GM23248 (cell line): ENCODE data around the gene MACIR. TPM values are rescaled to one million over a fixed set of nuclear protein-coding genes. Genes with fewer than 3 reads are reported as not detected.

Experiments used
- DNase-seq: peaks from one replicate; pipeline ENCODE4 v3.0.0-alpha.2; 2015
- H2AFZ ChIP-seq: fragments of 200-600 bp; sonication (generic); 2 replicates; pipeline ENCODE4 v1.6.1; 2016; ENCODE audit warnings: antibody characterized with exemption
- H3F3A ChIP-seq: fragments of 200-600 bp; sonication (generic); 2 replicates; pipeline ENCODE4 v1.6.1; 2016; ENCODE audit warnings: mild to moderate bottlenecking, antibody characterized with exemption, mixed run types; ENCODE audit not compliant: insufficient read depth
- H3K27ac ChIP-seq: fragments of 200-600 bp; sonication (generic); 2 replicates; pipeline ENCODE4 v1.5.1; 2016; ENCODE audit warnings: mild to moderate bottlenecking
- H3K27me3 ChIP-seq: fragments of 200-600 bp; sonication (generic); replicated peaks from 2 replicates; pipeline ENCODE4 v1.6.1; 2016; ENCODE audit warnings: mild to moderate bottlenecking; ENCODE audit not compliant: insufficient read depth
- H3K36me3 ChIP-seq: fragments of 200-600 bp; sonication (generic); 2 replicates; pipeline ENCODE4 v1.6.1; 2016; ENCODE audit warnings: low read depth, mild to moderate bottlenecking
- H3K4me1 ChIP-seq: fragments of 200-600 bp; sonication (generic); 2 replicates; pipeline ENCODE4 v1.6.1; 2016; ENCODE audit warnings: mild to moderate bottlenecking; ENCODE audit not compliant: insufficient read depth
- H3K4me2 ChIP-seq: fragments of 200-600 bp; sonication (generic); one replicate; pipeline ENCODE4 v1.6.1; 2016; ENCODE audit warnings: mild to moderate bottlenecking; ENCODE audit not compliant: unreplicated experiment
- H3K4me3 ChIP-seq: fragments of 200-600 bp; sonication (generic); 2 replicates; pipeline ENCODE4 v1.5.1; 2016; ENCODE audit warnings: mild to moderate bottlenecking
- H3K79me2 ChIP-seq: fragments of 200-600 bp; sonication (generic); 2 replicates; pipeline ENCODE4 v1.6.1; 2016; ENCODE audit warnings: mild to moderate bottlenecking; ENCODE audit not compliant: insufficient read depth
- H3K9ac ChIP-seq: fragments of 200-600 bp; sonication (generic); 2 replicates; pipeline ENCODE4 v1.6.1; 2016; ENCODE audit warnings: mild to moderate bottlenecking
- H3K9me2 ChIP-seq: fragments of 200-600 bp; sonication (generic); 2 replicates; pipeline ENCODE4 v1.6.1; 2016; ENCODE audit warnings: mixed run types, mild to moderate bottlenecking, moderate library complexity; ENCODE audit not compliant: insufficient read depth
- H3K9me3 ChIP-seq: fragments of 200-600 bp; sonication (generic); one replicate; pipeline ENCODE4 v1.6.1; 2017; ENCODE audit warnings: low read depth
- H4K20me1 ChIP-seq: fragments of 200-600 bp; sonication (generic); 2 replicates; pipeline ENCODE4 v1.6.0; 2016; ENCODE audit not compliant: insufficient read depth
- EZH2 ChIP-seq: fragments of 200-600 bp; sonication (generic); IDR thresholded peaks from 2 replicates; pipeline ENCODE4 v1.6.1; 2018; ENCODE audit warnings: antibody characterized with exemption, mild to moderate bottlenecking; ENCODE audit not compliant: insufficient read depth, poor library complexity, severe bottlenecking
- EZH2phosphoT487 ChIP-seq: fragments of 200-600 bp; sonication (generic); IDR thresholded peaks from 2 replicates; pipeline ENCODE4 v1.6.1; 2018; ENCODE audit warnings: antibody characterized with exemption, moderate library complexity, mild to moderate bottlenecking, low read depth; ENCODE audit not compliant: insufficient read depth
- WGBS, 2 experiments: methylation state at CpG; one replicate each; pipeline ENCODE4 v1.1.6; 2015 to 2017; ENCODE audit warnings: low lambda C conversion rate in 2 of 2, low coverage in 1 of 2; ENCODE audit errors: missing lambda C conversion rate in 2 of 2; 5-methylcytosine and 5-hydroxymethylcytosine counted together
- in situ Hi-C: fragments of 300-500 bp; cut with MboI; formaldehyde crosslinking; loops from 2 replicates; pipeline ENCODE4 v1.15.0; 2020
- polyA plus RNA-seq: library from polyadenylated mRNA; unstranded; fragments of >200 nt; fragmentation: Nextera tagmentation; extraction: Ambion mirVana; gene quantifications from 2 replicates; pipeline ENCODE4 v1.2.1, GENCODE V29; 2016
- total RNA-seq: library from RNA; depleted of rRNA; stranded (reverse); fragments of >200 nt; shearing (Covaris generic); gene quantifications from 2 replicates; pipeline ENCODE4 v1.2.3, GENCODE V29; 2014

Gene MACIR
- total and polyA plus RNA-seq, 2 experiments from 2014 or later = 35.7 to 36.3 TPM

- Histone ChIP-seq H3K27me3 (no peaks in the 10 kb centered on the region), H3K4me2 (peak overlapping the region; percentile 85), H3K4me1 (peaks cover 33% of the 10 kb centered on the region), H3K9me3 (no peaks in the 10 kb centered on the region), H3K79me2 (peaks cover 95% of the 10 kb centered on the region), H3K36me3 (peaks cover 19% of the 10 kb centered on the region; the same call in 1 of the 2 replicates), H3K4me3 (peak overlapping the region; percentile 93), H2AFZ (no peak overlapping the region), H3K9ac (0 out of 2 replicates have a peak overlapping the region, but pooled peaks have one; percentile 12), H4K20me1 (peaks cover 22% of the 10 kb centered on the region), H3K9me2 (no peaks in the 10 kb centered on the region), H3K27ac (peak overlapping the region; percentile 46), H3F3A (peaks cover 32% of the 10 kb centered on the region)
- WGBS, 2 experiments = 48 to 71% methylated on average over 2 of the region's 2 CpGs
- in situ Hi-C loops = no loop called here
- DNase-seq = no peak
- no peak for TF ChIP-seq EZH2phosphoT487
- no peak for TF ChIP-seq EZH2
Observed at GRCh38 chr5:103263054-103263453, 4.5 kb downstream of the MACIR start.

- Histone ChIP-seq H3K4me3 (no peak overlapping the region), H2AFZ (no peak overlapping the region), H3K27me3 (no peaks in the 10 kb centered on the region), H3K9me2 (no peaks in the 10 kb centered on the region), H3K9ac (no peak overlapping the region), H3K4me1 (peaks cover 33% of the 10 kb centered on the region), H3K9me3 (no peaks in the 10 kb centered on the region), H3K36me3 (peaks cover 27% of the 10 kb centered on the region), H4K20me1 (peaks cover 22% of the 10 kb centered on the region), H3K79me2 (peaks cover 100% of the 10 kb centered on the region), H3K27ac (no peak overlapping the region), H3F3A (peaks cover 32% of the 10 kb centered on the region), H3K4me2 (no peak overlapping the region)
- DNase-seq = no peak
- in situ Hi-C loops = no loop called here
- TF ChIP-seq EZH2 (no peak), EZH2phosphoT487 (no peak)
Observed at GRCh38 chr5:103264508-103264907, 5.9 kb downstream of the MACIR start.

- no peak for DNase-seq
- Histone ChIP-seq H3K79me2 (peaks cover 100% of the 10 kb centered on the region), H3F3A (no peaks in the 10 kb centered on the region; the same call in 1 of the 2 replicates), H4K20me1 (no peaks in the 10 kb centered on the region; the same call in 1 of the 2 replicates), H3K36me3 (peaks cover 36% of the 10 kb centered on the region), H3K4me2 (no peak overlapping the region), H2AFZ (no peak overlapping the region), H3K9ac (no peak overlapping the region), H3K4me3 (no peak overlapping the region), H3K27me3 (no peaks in the 10 kb centered on the region), H3K27ac (no peak overlapping the region), H3K9me2 (no peaks in the 10 kb centered on the region), H3K4me1 (peaks cover 10% of the 10 kb centered on the region; the same call in 1 of the 2 replicates), H3K9me3 (no peaks in the 10 kb centered on the region)
- in situ Hi-C loops = no loop called here
- TF ChIP-seq EZH2 (no peak), EZH2phosphoT487 (no peak)
Observed at GRCh38 chr5:103270581-103270980, 12.0 kb downstream of the MACIR start.

GRCh38 chr5:103271570-103272289 is 13.2 kb downstream of the MACIR start:
- WGBS, 2 experiments = 54 to 55% methylated on average over 2 of the region's 2 CpGs
- no peak overlapping the region for H2AFZ ChIP-seq
- no peaks in the 10 kb centered on the region for H3K27me3 ChIP-seq
- no peaks in the 10 kb centered on the region for H3K9me2 ChIP-seq
- peaks cover 37% of the 10 kb centered on the region for H3K36me3 ChIP-seq
- peaks cover 10% of the 10 kb centered on the region; the same call in 1 of the 2 replicates for H3K4me1 ChIP-seq
- no peak overlapping the region for H3K27ac ChIP-seq
- H3K4me2 ChIP-seq = no peak overlapping the region
- no peak for TF ChIP-seq EZH2
- TF ChIP-seq EZH2phosphoT487 = no peak
- H3K9me3 ChIP-seq = no peaks in the 10 kb centered on the region
- no peak overlapping the region for H3K9ac ChIP-seq
- in situ Hi-C loops = no loop called here
- no peak overlapping the region for H3K4me3 ChIP-seq
- H4K20me1 ChIP-seq = no peaks in the 10 kb centered on the region; the same call in none of the 2 replicates
- no peak for DNase-seq
- H3F3A ChIP-seq = no peaks in the 10 kb centered on the region; the same call in 1 of the 2 replicates
- H3K79me2 ChIP-seq = peaks cover 100% of the 10 kb centered on the region
